ENCODE results near the gene PPM1E.
"Not testable (repeated sequence)": the region's sequence is repeated elsewhere in the genome, so short reads cannot be mapped to it uniquely, and the experiment has no call there.

The PPM1E gene

GRCh38 chr17:58778482-58778881 is 22.8 kb downstream of the PPM1E start:
- in situ Hi-C loops (cut with MboI; ENCODE audit: low sequenced_read_pairs) = not testable (repeated sequence)

GRCh38 chr17:58779446-58779845 is 23.8 kb downstream of the PPM1E start:
- in situ Hi-C loops (cut with MboI; ENCODE audit: low sequenced_read_pairs) = no loop called here

DNA sequence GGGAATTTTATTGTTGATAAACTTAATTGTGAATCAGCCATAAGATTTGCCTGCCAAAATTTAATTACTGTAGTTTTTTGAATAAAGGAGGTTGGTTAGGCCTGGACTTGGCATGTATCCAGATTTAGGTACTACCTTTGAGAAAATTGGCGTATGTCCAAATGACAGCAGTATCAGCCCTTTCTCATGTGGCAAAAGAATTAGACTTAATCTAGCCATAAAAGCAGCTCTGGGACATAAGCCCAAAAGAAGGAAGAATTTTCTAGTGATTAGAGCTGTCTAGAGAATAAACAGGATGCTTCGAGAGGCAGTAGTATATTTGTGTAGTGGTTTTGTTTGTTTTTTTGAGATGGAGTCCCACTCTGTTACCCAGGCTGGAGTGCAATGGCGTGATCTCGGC is 27.7 kb downstream of the PPM1E start:
- in situ Hi-C loops (cut with MboI; ENCODE audit: low sequenced_read_pairs) = no loop called here

- in situ Hi-C loops (cut with MboI; ENCODE audit: low sequenced_read_pairs) = no loop called here
Observed at GRCh38 chr17:58785097-58785496, 29.4 kb downstream of the PPM1E start.

DNA sequence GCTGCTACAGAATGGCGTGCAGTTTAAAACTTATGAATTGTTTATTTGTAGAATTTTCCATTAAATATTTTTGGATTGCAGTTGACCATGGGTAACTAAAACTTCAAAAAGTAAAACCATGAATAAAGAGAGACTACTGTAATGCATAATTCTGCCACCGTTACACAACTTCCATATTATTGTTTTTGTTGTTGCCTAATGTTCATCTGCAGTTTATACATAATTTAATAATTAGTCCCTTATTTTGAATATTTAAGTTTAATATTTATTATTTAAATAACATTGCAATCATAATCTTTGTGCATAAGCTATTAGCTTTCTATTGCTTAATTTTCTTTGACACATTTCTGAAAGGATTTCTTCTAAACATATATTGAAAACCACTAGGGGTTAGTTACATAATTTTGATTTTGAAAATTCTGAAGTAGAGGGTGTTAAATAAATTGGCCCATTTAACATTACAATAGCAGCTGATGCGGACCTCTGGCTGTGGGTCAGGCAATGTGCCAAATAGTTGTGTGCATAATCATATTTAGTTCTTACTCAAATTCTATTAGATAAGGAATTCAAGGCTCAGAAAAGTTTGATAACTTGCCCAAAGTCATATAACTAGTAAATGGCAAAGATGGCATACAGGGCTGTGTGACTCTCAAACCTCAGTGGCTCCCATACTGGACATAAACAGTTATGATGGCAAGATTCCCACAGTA is 31.1 kb downstream of the PPM1E start:
- in situ Hi-C loops (cut with MboI; ENCODE audit: low sequenced_read_pairs) = no loop called here

GRCh38 chr17:58788199-58788598 is 32.5 kb downstream of the PPM1E start:
- in situ Hi-C loops (cut with MboI; ENCODE audit: low sequenced_read_pairs) = no loop called here

DNA sequence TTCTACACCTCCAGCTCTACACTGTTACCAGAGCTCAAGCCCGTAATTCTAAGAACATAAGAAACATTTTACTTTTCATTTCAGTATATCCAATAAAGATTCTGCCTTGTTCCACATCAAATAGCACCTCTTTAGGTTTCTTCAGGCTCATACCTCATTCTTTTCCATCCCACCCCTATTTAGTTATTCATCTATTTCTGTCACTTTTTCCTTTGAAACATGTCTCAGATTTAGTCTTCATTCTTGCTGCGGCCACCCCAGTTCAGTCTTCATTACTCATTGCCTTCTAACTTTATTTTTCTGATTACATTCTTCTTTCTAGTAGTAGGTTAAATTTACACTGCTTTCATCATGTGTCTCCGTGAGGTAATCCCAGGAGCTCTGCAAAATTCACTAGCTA is 33.5 kb downstream of the PPM1E start:
- in situ Hi-C loops (cut with MboI; ENCODE audit: low sequenced_read_pairs) = no loop called here

GRCh38 chr17:58789831-58790230 is 34.2 kb downstream of the PPM1E start:
- in situ Hi-C loops (cut with MboI; ENCODE audit: low sequenced_read_pairs) = no loop called here

GRCh38 chr17:58794508-58794907 is 38.9 kb downstream of the PPM1E start:
- in situ Hi-C loops (cut with MboI; ENCODE audit: low sequenced_read_pairs) = not testable (repeated sequence)

GRCh38 chr17:58802188-58802587 is 46.5 kb downstream of the PPM1E start:
- in situ Hi-C loops (cut with MboI; ENCODE audit: low sequenced_read_pairs) = no loop called here

- in situ Hi-C loops (cut with MboI; ENCODE audit: low sequenced_read_pairs) = no loop called here
Observed at GRCh38 chr17:58806046-58806445, 50.4 kb downstream of the PPM1E start.

GRCh38 chr17:58808609-58809563 is 53.2 kb downstream of the PPM1E start:
- in situ Hi-C loops (cut with MboI; ENCODE audit: low sequenced_read_pairs) = no loop called here

DNA sequence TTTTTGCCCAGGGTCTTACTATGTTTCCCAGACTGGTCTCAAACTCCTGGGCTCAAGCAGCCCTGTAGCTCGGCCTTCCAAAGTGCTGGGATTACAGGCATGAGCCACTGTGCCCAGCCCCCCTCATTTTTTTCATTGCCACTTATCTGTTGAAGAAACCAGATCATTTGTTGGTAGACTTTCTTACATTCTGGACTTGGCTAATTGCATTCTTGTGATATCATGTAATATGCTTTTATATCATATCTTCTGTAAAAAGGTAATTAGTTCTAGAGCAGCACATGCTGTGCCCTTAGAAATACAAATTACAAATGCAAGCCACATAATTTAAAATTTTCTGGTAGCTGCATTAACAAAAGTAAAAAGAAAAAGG is 53.9 kb downstream of the PPM1E start:
- in situ Hi-C loops (cut with MboI; ENCODE audit: low sequenced_read_pairs) = no loop called here

DNA sequence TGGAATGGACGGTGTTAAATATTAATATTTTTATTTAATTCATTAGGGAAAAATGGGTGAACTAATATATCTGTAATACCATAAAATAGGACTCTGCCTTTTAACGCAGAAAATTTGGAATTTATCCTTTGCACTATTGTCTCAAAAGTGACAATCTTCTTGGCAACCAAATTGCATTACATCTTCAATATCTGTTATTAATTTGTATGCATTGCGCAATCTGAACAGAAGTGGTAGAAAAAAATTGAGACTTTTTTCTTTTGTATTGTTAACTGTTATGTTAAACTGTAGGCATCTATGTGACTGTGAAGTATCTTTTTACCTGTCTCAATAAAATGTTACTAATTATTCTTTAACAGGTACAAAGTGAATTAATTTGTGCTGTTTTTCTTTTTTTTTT is 55.6 kb downstream of the PPM1E start:
- in situ Hi-C loops (cut with MboI; ENCODE audit: low sequenced_read_pairs) = no loop called here

DNA sequence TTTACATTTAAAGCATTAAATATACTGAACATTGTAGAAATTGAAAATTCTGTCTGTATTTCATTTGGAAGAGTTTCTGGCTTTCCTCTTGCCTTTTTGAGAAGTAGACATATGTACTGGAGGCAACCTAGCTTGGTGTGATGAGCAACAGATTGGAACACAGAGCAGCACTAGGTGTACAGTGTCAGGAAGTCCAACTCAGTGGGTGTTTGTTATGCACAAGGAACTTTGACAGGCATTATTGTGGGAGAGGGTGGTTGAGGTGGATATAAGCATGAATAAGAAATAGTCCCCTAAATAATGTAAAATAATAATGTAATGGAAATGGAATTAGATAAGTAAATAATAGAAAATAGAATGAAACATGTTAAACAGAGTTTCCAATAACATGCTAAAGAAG is 58.1 kb downstream of the PPM1E start:
- in situ Hi-C loops (cut with MboI; ENCODE audit: low sequenced_read_pairs) = no loop called here

DNA sequence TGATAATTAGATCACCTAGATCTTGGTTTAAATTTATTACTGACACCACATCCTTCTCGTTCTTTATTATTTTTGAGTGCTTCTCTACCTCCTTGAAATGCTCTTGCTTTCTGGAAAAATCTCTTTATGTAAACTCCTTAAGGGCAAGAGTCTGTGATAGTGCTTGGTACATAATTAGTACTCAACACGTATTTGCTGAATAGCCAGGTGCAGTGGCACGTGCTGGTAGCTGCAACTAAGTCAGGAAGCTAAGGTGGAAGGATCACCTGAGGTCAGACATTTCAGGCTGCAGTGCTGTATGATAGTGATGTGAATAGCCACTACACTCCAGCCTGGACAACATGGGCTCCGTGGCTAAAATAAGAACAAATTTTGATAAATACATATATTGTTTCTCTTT is 63.0 kb downstream of the PPM1E start:
- in situ Hi-C loops (cut with MboI; ENCODE audit: low sequenced_read_pairs) = no loop called here

- in situ Hi-C loops (cut with MboI; ENCODE audit: low sequenced_read_pairs) = no loop called here
Observed at GRCh38 chr17:58822148-58823050, 66.7 kb downstream of the PPM1E start.

DNA sequence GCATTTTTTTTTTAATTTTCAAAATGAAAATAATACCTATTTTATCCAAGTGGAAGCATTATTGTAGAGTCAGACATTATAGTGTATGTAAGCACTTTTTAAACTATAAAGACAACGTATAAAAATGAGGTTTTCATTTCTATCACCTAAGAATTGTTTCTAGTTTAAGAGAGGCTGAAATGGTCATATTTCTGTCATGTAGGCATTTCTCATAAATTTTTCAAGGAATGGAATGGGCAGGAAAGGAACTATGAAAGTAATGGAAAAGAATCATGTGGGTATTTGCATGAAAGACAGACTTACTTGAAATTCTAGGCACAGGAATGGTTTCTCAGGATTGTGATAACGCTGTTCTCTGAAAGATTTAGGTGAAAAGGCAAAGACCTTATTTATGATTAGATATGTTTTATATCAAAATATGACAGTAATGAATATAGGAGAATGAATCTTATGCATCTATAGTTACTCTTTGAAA is 67.4 kb downstream of the PPM1E start:
- in situ Hi-C loops (cut with MboI; ENCODE audit: low sequenced_read_pairs) = no loop called here

DNA sequence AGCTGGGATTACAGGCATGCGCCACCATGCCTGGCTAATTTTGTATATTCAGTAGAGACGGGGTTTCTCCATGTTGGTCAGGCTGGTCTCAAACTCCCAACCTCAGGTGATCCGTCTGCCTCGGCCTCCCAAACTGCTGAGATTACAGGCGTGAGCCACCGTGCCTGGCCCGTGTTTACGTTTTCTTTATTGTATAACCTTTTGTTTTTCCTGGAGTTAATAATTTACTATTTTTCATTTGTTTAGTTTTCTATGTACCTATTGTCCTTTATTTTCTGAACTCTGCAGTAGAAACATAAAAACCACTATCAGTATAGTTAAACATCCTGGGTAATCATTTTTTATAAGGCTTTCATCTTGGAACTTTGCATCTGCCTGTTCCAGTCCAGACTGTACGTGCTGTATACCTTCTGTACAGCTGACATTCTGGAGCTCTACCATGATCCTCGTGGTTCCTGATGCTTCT is 73.6 kb downstream of the PPM1E start:
- in situ Hi-C loops (cut with MboI; ENCODE audit: low sequenced_read_pairs) = no loop called here

- in situ Hi-C loops (cut with MboI; ENCODE audit: low sequenced_read_pairs) = no loop called here
Observed at GRCh38 chr17:58831780-58832179, 76.1 kb downstream of the PPM1E start.

DNA sequence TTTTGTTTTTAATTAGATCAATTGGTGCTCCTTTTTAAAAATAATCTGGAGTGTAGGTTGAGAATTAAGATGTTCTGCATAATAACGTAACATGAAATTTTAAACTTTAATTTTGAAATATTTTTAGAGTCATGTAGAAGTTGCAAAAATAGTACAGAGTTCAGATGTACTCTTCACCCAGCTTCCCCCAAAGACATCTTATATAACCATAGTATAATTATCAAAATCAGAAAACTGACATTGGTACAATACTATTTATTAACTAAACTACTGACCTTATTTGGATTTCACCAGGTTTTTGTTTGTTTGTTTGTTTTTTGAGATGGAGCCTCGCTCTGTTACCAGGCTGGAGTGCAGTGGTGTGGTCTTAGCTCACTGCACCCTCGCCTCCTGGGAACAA is 76.9 kb downstream of the PPM1E start:
- in situ Hi-C loops (cut with MboI; ENCODE audit: low sequenced_read_pairs) = no loop called here

Data from HL-60/S4 (cell line).